Neural progenitor cell (in vitro differentiated cells): ENCODE results near the gene LRRC32. TPM values are rescaled to one million over a fixed set of nuclear protein-coding genes. Genes with fewer than 3 reads are reported as not detected.

Source experiments
- DNase-seq: peaks from one replicate; pipeline ENCODE4 v3.0.0-alpha.2; 2016; ENCODE audit warnings: low spot score
- H2AFZ ChIP-seq: fragments of 200-600 bp; sonication (generic); replicated peaks from 2 replicates; pipeline ENCODE4 v1.6.1; 2016; ENCODE audit warnings: antibody characterized with exemption
- H3F3A ChIP-seq: fragments of 200-600 bp; sonication (generic); 2 replicates; pipeline ENCODE4 v1.6.1; 2016; ENCODE audit warnings: antibody characterized with exemption, low read depth
- H3K27ac ChIP-seq: fragments of 200-600 bp; sonication (generic); 2 replicates; pipeline ENCODE4 v1.5.1; 2016; ENCODE audit warnings: mild to moderate bottlenecking
- H3K27me3 ChIP-seq: fragments of 200-600 bp; sonication (generic); 2 replicates; pipeline ENCODE4 v1.6.1; 2016; ENCODE audit warnings: mild to moderate bottlenecking, moderate library complexity
- H3K36me3 ChIP-seq: fragments of 200-600 bp; sonication (generic); 2 replicates; pipeline ENCODE4 v1.5.1; 2016
- H3K4me1 ChIP-seq: fragments of 200-600 bp; sonication (generic); 2 replicates; pipeline ENCODE4 v1.6.1; 2016; ENCODE audit warnings: mixed run types
- H3K4me2 ChIP-seq: fragments of 200-600 bp; sonication (generic); 2 replicates; pipeline ENCODE4 v1.6.1; 2016
- H3K4me3 ChIP-seq: fragments of 200-600 bp; sonication (generic); 2 replicates; pipeline ENCODE4 v1.5.1; 2016
- H3K79me2 ChIP-seq: fragments of 200-600 bp; sonication (generic); 2 replicates; pipeline ENCODE4 v1.6.1; 2016; ENCODE audit warnings: low read depth
- H3K9ac ChIP-seq: fragments of 200-600 bp; sonication (generic); 2 replicates; pipeline ENCODE4 v1.6.1; 2016
- H3K9me3 ChIP-seq: fragments of 200-600 bp; sonication (generic); 2 replicates; pipeline ENCODE4 v1.5.1; 2016; ENCODE audit warnings: low read depth
- H4K20me1 ChIP-seq: fragments of 200-600 bp; sonication (generic); 2 replicates; pipeline ENCODE4 v1.6.1; 2016; ENCODE audit warnings: low read depth
- H3K27ac Mint-ChIP-seq: 3 replicates; pipeline ENCODE4 v1.8.0; 2021; ENCODE audit warnings: mixed read lengths
- H3K27me3 Mint-ChIP-seq: 2 replicates; pipeline ENCODE4 v1.8.0; 2022; ENCODE audit warnings: low read depth, mild to moderate bottlenecking, inconsistent platforms, moderate library complexity, mixed read lengths; ENCODE audit not compliant: insufficient read depth
- H3K36me3 Mint-ChIP-seq: 3 replicates; pipeline ENCODE4 v1.8.0; 2021; ENCODE audit warnings: mixed read lengths
- H3K4me1 Mint-ChIP-seq: 3 replicates; pipeline ENCODE4 v1.8.0; 2021; ENCODE audit warnings: mixed read lengths
- H3K4me3 Mint-ChIP-seq: 3 replicates; pipeline ENCODE4 v1.8.0; 2021; ENCODE audit warnings: mild to moderate bottlenecking, moderate library complexity, mixed read lengths
- H3K9me3 Mint-ChIP-seq: 3 replicates; pipeline ENCODE4 v1.8.0; 2020; ENCODE audit warnings: mixed read lengths
- EZH2 ChIP-seq: fragments of 200-600 bp; sonication (generic); IDR thresholded peaks from 2 replicates; pipeline ENCODE4 v1.6.1; 2017; ENCODE audit warnings: antibody characterized with exemption, mild to moderate bottlenecking, moderate library complexity
- EZH2phosphoT487 ChIP-seq: fragments of 200-600 bp; sonication (generic); IDR thresholded peaks from 2 replicates; pipeline ENCODE4 v1.6.1; 2017; ENCODE audit warnings: antibody characterized with exemption
- total RNA-seq: library from RNA; depleted of rRNA; stranded (reverse); fragments of >200 nt; gene quantifications from 2 replicates; pipeline ENCODE4 v1.2.3, GENCODE V29; 2015; ENCODE audit warnings: low replicate concordance
- TF ChIP-seq, protein P1 (sequence below): fragments of 200-600 bp; sonication (generic); IDR thresholded peaks from 2 replicates; pipeline ENCODE4 v1.5.1; 2017; ENCODE audit warnings: antibody characterized with exemption, mild to moderate bottlenecking

The LRRC32 gene
- total RNA-seq, 1 donor from 2014 or later, result 0.21 TPM

DNA sequence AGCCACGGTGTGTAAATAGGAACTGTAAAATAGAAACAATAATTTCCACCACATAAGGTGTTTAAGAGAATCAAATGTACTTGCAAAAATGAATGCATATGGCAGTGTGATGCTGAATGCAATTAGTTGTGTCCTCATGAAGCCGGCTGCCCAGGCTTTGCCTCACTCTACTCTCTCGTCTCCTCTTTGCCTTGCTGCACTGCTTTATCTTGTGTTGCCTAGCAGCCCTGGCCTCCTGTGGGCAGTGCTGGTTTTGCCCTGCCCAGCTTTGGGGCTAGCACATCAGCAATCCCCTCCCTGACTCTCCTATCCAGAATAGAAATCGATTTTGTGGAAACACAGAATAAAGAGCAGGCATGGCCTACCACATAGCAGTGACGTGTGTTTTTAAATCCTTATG, 30.0 kb downstream of the LRRC32 start:
- peak overlapping the region; percentile 46 for H3K4me2 ChIP-seq
- no peak overlapping the region for H3K9ac ChIP-seq
- peak; percentile 67 for DNase-seq
- Mint-ChIP-seq H3K4me1 (peaks cover 8% of the 10 kb centered on the region), H3K9me3 (no peaks in the 10 kb centered on the region), H3K27me3 (peaks cover 4% of the 10 kb centered on the region), H3K27ac (peak overlapping the region; percentile 80), H3K36me3 (no peaks in the 10 kb centered on the region), H3K4me3 (no peak overlapping the region)
- TF ChIP-seq EZH2 (no peak), EZH2phosphoT487 (no peak)
- TF ChIP-seq, protein P1, sequence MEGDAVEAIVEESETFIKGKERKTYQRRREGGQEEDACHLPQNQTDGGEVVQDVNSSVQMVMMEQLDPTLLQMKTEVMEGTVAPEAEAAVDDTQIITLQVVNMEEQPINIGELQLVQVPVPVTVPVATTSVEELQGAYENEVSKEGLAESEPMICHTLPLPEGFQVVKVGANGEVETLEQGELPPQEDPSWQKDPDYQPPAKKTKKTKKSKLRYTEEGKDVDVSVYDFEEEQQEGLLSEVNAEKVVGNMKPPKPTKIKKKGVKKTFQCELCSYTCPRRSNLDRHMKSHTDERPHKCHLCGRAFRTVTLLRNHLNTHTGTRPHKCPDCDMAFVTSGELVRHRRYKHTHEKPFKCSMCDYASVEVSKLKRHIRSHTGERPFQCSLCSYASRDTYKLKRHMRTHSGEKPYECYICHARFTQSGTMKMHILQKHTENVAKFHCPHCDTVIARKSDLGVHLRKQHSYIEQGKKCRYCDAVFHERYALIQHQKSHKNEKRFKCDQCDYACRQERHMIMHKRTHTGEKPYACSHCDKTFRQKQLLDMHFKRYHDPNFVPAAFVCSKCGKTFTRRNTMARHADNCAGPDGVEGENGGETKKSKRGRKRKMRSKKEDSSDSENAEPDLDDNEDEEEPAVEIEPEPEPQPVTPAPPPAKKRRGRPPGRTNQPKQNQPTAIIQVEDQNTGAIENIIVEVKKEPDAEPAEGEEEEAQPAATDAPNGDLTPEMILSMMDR, result no peak
- H3K9me3 ChIP-seq, result no peaks in the 10 kb centered on the region
- no peak overlapping the region for H3K4me3 ChIP-seq
- H3K79me2 ChIP-seq, result no peaks in the 10 kb centered on the region
- H3K27me3 ChIP-seq, result no peaks in the 10 kb centered on the region
- H2AFZ ChIP-seq, result no peak overlapping the region
- H3K27ac ChIP-seq, result no peak overlapping the region
- H3F3A ChIP-seq, result no peaks in the 10 kb centered on the region
- peaks cover 7% of the 10 kb centered on the region for H3K4me1 ChIP-seq
- H3K36me3 ChIP-seq, result no peaks in the 10 kb centered on the region
- no peaks in the 10 kb centered on the region for H4K20me1 ChIP-seq

DNA sequence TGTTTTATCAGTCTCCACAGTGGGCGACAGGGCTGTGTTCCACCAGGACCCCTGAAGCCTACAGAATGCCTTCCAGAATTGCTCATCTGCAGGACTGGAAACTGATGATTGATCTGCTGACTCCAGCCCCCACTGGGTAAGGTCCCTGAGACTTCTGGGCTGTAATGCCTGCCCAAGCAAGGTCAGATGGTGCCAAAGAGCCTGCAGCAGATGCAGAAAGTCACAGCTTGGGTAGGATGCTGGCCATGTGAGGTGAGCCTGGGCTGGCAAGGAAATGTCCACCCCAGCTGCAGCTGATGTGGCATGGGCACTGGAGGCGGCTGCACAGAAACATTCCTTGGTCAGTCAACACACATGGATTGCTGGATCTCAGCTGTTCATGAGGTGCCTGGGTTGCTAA, 30.9 kb downstream of the LRRC32 start:
- peaks cover 7% of the 10 kb centered on the region for H3K4me1 ChIP-seq
- no peak overlapping the region for H3K4me3 ChIP-seq
- DNase-seq, result no peak
- no peak overlapping the region for H2AFZ ChIP-seq
- TF ChIP-seq, protein P1, result no peak
- TF ChIP-seq EZH2 (no peak), EZH2phosphoT487 (no peak)
- H4K20me1 ChIP-seq, result no peaks in the 10 kb centered on the region
- H3K79me2 ChIP-seq, result no peaks in the 10 kb centered on the region
- H3K27me3 ChIP-seq, result no peaks in the 10 kb centered on the region
- no peak overlapping the region for H3K4me3 Mint-ChIP-seq
- H3K9me3 ChIP-seq, result no peaks in the 10 kb centered on the region
- no peaks in the 10 kb centered on the region for H3K36me3 ChIP-seq
- no peak overlapping the region for H3K27ac Mint-ChIP-seq
- H3K4me2 ChIP-seq, result no peak overlapping the region
- H3K27me3 Mint-ChIP-seq, result peaks cover 4% of the 10 kb centered on the region
- H3K9me3 Mint-ChIP-seq, result no peaks in the 10 kb centered on the region
- no peak overlapping the region for H3K27ac ChIP-seq
- no peak overlapping the region for H3K9ac ChIP-seq
- no peaks in the 10 kb centered on the region for H3F3A ChIP-seq
- no peaks in the 10 kb centered on the region for H3K36me3 Mint-ChIP-seq
- peaks cover 8% of the 10 kb centered on the region for H3K4me1 Mint-ChIP-seq

DNA sequence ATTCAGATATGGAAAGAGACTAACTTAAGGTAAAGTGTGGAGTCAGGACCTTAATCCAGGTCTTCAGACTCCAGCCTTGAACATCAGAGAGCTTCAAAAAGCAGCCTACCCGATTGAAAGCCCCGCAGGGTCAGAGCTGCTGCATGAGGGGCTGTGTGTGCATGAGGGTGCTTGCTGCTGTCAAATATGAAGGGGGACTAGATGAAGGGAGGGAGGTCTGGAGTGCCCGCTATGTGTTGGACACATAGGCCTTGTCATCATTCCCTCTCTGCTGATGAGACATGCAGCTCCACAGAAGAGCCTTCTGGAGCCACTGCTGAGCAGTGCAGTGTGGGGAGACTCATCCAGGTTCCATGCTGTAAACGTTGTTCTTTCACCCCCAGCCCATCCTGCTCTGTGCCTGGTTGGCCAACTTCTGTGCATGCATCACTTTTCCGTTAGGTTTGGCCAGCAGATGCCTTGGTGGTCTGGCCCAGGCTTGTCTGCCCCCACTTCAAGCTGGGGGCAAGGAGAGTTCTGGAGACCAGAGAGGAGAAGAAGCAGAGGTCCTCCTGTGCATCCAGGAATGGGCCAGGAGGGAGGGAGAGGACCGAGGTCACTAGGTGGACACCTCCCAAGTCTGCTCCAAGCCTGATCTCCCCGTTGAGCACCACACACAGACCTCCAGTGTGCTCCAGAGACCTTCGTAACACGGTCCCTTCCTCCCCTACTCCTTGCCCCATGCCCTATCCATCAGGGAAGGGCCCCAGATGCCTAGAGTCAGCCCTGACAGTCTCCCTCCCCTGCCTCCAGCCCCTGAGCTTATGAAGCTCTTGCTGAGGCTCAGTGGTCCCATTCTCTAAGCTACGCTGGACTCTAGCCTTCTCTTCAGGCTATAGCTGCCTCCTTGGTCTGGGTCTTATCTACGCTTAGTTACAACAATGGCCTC, 32.0 kb downstream of the LRRC32 start:
- H3F3A ChIP-seq, result no peaks in the 10 kb centered on the region
- H3K9ac ChIP-seq, result no peak overlapping the region
- no peak overlapping the region for H3K4me3 ChIP-seq
- no peaks in the 10 kb centered on the region for H3K36me3 Mint-ChIP-seq
- no peaks in the 10 kb centered on the region for H3K9me3 ChIP-seq
- no peak overlapping the region for H2AFZ ChIP-seq
- peaks cover 7% of the 10 kb centered on the region for H3K4me1 ChIP-seq
- no peak for DNase-seq
- H3K27me3 Mint-ChIP-seq, result peaks cover 4% of the 10 kb centered on the region
- H4K20me1 ChIP-seq, result no peaks in the 10 kb centered on the region
- no peaks in the 10 kb centered on the region for H3K27me3 ChIP-seq
- no peaks in the 10 kb centered on the region for H3K36me3 ChIP-seq
- H3K9me3 Mint-ChIP-seq, result no peaks in the 10 kb centered on the region
- H3K4me3 Mint-ChIP-seq, result no peak overlapping the region
- peak overlapping the region; percentile 2 for H3K27ac Mint-ChIP-seq
- H3K4me2 ChIP-seq, result no peak overlapping the region
- H3K4me1 Mint-ChIP-seq, result peaks cover 8% of the 10 kb centered on the region
- no peak overlapping the region for H3K27ac ChIP-seq
- H3K79me2 ChIP-seq, result no peaks in the 10 kb centered on the region
- TF ChIP-seq EZH2phosphoT487 (no peak), EZH2 (no peak)
- TF ChIP-seq, protein P1, result no peak
